NCI-H1930 (cell line): ENCODE data around the gene HMGXB4.

ENCODE experiments used
- DNase-seq, 2 experiments: peaks; one replicate each; lab custom pipeline; 2025; lab: John Stamatoyannopoulos, UW

Gene HMGXB4

GRCh38 chr22:35257002-35257320 is 332 bp upstream of the HMGXB4 start:
- no peak for DNase-seq

- no peak for DNase-seq
Measured at GRCh38 chr22:35258191-35258988, 1.1 kb downstream of the HMGXB4 start.

- DNase-seq, result no peak
Measured at GRCh38 chr22:35264986-35265385, 7.7 kb downstream of the HMGXB4 start.

- no peak for DNase-seq
Measured at GRCh38 chr22:35266277-35266676, 9.0 kb downstream of the HMGXB4 start.

GRCh38 chr22:35269630-35270029 is 12.3 kb downstream of the HMGXB4 start:
- DNase-seq, result no peak

- no peak for DNase-seq
Measured at GRCh38 chr22:35274154-35274871, 17.0 kb downstream of the HMGXB4 start.

GRCh38 chr22:35275580-35275979 is 18.3 kb downstream of the HMGXB4 start:
- no peak for DNase-seq

- DNase-seq, result no peak
Measured at GRCh38 chr22:35276019-35276418, 18.7 kb downstream of the HMGXB4 start.

GRCh38 chr22:35288116-35288515 is 30.8 kb downstream of the HMGXB4 start:
- DNase-seq, result no peak

- DNase-seq, result no peak
Measured at GRCh38 chr22:35292786-35293185, 35.5 kb downstream of the HMGXB4 start.

- DNase-seq, result no peak
Measured at GRCh38 chr22:35296051-35296450, 38.8 kb downstream of the HMGXB4 start.

GRCh38 chr22:35299217-35299672 is 42.0 kb downstream of the HMGXB4 start:
- DNase-seq, result peak in 1 of 2 experiments; percentile 23

GRCh38 chr22:35299673-35300499 is 42.6 kb downstream of the HMGXB4 start, which contains the start of gene TOM1:
TOM1 (plus strand) TSS chr22:35299894; CDS start chr22:35299929, 35 bp downstream.
- DNase-seq, result peak; percentile 90 to 94

GRCh38 chr22:35301372-35301874 is 44.1 kb downstream of the HMGXB4 start:
- DNase-seq, result no peak

GRCh38 chr22:35303029-35303624 is 45.8 kb downstream of the HMGXB4 start:
- no peak for DNase-seq

- no peak for DNase-seq
Measured at GRCh38 chr22:35305525-35306070, 48.3 kb downstream of the HMGXB4 start.

GRCh38 chr22:35306350-35306967 is 49.2 kb downstream of the HMGXB4 start:
- DNase-seq, result no peak

- no peak for DNase-seq
Measured at GRCh38 chr22:35307372-35307771, 50.1 kb downstream of the HMGXB4 start.

GRCh38 chr22:35307892-35308291 is 50.6 kb downstream of the HMGXB4 start:
- no peak for DNase-seq

GRCh38 chr22:35308480-35309021 is 51.3 kb downstream of the HMGXB4 start:
- DNase-seq, result no peak
